GM18520 (cell line): Measurements from ENCODE around the gene CENPO.
"Not testable (repeated sequence)": the region's sequence is repeated elsewhere in the genome, so short reads cannot be mapped to it uniquely, and the experiment has no call there.

Experiments
- ATAC-seq: cut with Tn5 transposase; IDR thresholded peaks from one replicate; pipeline ENCODE4 v1.9.1; 2021; ENCODE audit not compliant: unreplicated experiment

Gene CENPO

GRCh38 chr2:24822049-24822706 is 29.0 kb downstream of the CENPO start:
- ATAC-seq: no peak

- ATAC-seq: no peak
These were observed 30.9 kb downstream of the CENPO start for GRCh38 chr2:24824071-24824588.

- no peak for ATAC-seq
These were observed 32.0 kb downstream of the CENPO start for GRCh38 chr2:24824966-24825882.

GRCh38 chr2:24825883-24826772 is 32.9 kb downstream of the CENPO start:
- ATAC-seq: no peak

GRCh38 chr2:24826773-24827145 is 33.5 kb downstream of the CENPO start:
- ATAC-seq: no peak

- ATAC-seq: peak; percentile 52
These were observed 34.4 kb downstream of the CENPO start for GRCh38 chr2:24827321-24828237.

GRCh38 chr2:24828238-24828996 is 35.2 kb downstream of the CENPO start:
- ATAC-seq: no peak

GRCh38 chr2:24830351-24830750 is 37.1 kb downstream of the CENPO start:
- no peak for ATAC-seq

GRCh38 chr2:24830786-24831185 is 37.6 kb downstream of the CENPO start:
- no peak for ATAC-seq

- ATAC-seq: no peak
These were observed 38.2 kb downstream of the CENPO start for GRCh38 chr2:24831221-24832072.

- no peak for ATAC-seq
These were observed 38.8 kb downstream of the CENPO start for GRCh38 chr2:24832073-24832461.

- no peak for ATAC-seq
These were observed 39.3 kb downstream of the CENPO start for GRCh38 chr2:24832521-24832920.

- ATAC-seq: no peak
These were observed 39.9 kb downstream of the CENPO start for GRCh38 chr2:24832931-24833701.

- ATAC-seq: no peak
These were observed 40.9 kb downstream of the CENPO start for GRCh38 chr2:24833821-24834732.

GRCh38 chr2:24834733-24835395 is 41.6 kb downstream of the CENPO start:
- no peak for ATAC-seq

GRCh38 chr2:24835411-24835810 is 42.2 kb downstream of the CENPO start:
- ATAC-seq: not testable (repeated sequence)
